Adipocyte (in vitro differentiated cells): ENCODE data around the gene CALML3.
A peak's percentile ranks its signal among the peaks of the same experiment; 100 is the strongest.

ENCODE experiments used
- DNase-seq: peaks from one replicate; pipeline ENCODE4 v3.0.0-alpha.2; 2015; ENCODE audit warnings: low read depth
- H3K27me3 ChIP-seq: replicated peaks from 2 replicates; pipeline ENCODE4 v1.7.0; 2013; ENCODE audit warnings: mild to moderate bottlenecking, low read length, moderate library complexity; ENCODE audit not compliant: control insufficient read depth, insufficient read depth
- H3K36me3 ChIP-seq: 2 replicates; pipeline ENCODE4 v1.7.0; 2013; ENCODE audit warnings: low read length, mild to moderate bottlenecking, moderate library complexity; ENCODE audit not compliant: control insufficient read depth, insufficient read depth, severe bottlenecking
- H3K4me1 ChIP-seq: 2 replicates; pipeline ENCODE4 v1.7.0; 2013; ENCODE audit warnings: mild to moderate bottlenecking, low read length, moderate library complexity; ENCODE audit not compliant: control insufficient read depth, insufficient read depth
- H3K4me3 ChIP-seq: 2 replicates; pipeline ENCODE4 v1.7.0; 2013; ENCODE audit warnings: mild to moderate bottlenecking, low read length, moderate library complexity
- H3K9ac ChIP-seq: 2 replicates; pipeline ENCODE4 v1.7.0; 2013; ENCODE audit warnings: mild to moderate bottlenecking, low read length, moderate library complexity
- H3K9me3 ChIP-seq: 2 replicates; pipeline ENCODE4 v1.7.0; 2013; ENCODE audit warnings: mild to moderate bottlenecking, low read length, moderate library complexity; ENCODE audit not compliant: control insufficient read depth

Gene CALML3

GRCh38 chr10:5509691-5510090 is 15.1 kb upstream of the CALML3 start:
- Histone ChIP-seq H3K4me3 (no peak overlapping the region), H3K9me3 (no peaks in the 10 kb centered on the region), H3K36me3 (no peaks in the 10 kb centered on the region), H3K4me1 (peaks cover 9% of the 10 kb centered on the region), H3K9ac (no peak overlapping the region), H3K27me3 (peaks cover 30% of the 10 kb centered on the region)
- no peak for DNase-seq

- no peak overlapping the region for H3K9ac ChIP-seq
- H3K36me3 ChIP-seq, result no peaks in the 10 kb centered on the region
- H3K4me3 ChIP-seq, result peak overlapping the region; percentile 49
- DNase-seq, result no peak
- H3K9me3 ChIP-seq, result no peaks in the 10 kb centered on the region
- H3K27me3 ChIP-seq, result peaks cover 33% of the 10 kb centered on the region
- peaks cover 9% of the 10 kb centered on the region for H3K4me1 ChIP-seq
These were observed 14.3 kb upstream of the CALML3 start for GRCh38 chr10:5510281-5511072.

- H3K9ac ChIP-seq, result no peak overlapping the region
- H3K9me3 ChIP-seq, result no peaks in the 10 kb centered on the region
- DNase-seq, result no peak
- peaks cover 9% of the 10 kb centered on the region for H3K4me1 ChIP-seq
- no peaks in the 10 kb centered on the region for H3K36me3 ChIP-seq
- H3K27me3 ChIP-seq, result peaks cover 36% of the 10 kb centered on the region
- H3K4me3 ChIP-seq, result no peak overlapping the region
These were observed 13.4 kb upstream of the CALML3 start for GRCh38 chr10:5511231-5511884.

DNA sequence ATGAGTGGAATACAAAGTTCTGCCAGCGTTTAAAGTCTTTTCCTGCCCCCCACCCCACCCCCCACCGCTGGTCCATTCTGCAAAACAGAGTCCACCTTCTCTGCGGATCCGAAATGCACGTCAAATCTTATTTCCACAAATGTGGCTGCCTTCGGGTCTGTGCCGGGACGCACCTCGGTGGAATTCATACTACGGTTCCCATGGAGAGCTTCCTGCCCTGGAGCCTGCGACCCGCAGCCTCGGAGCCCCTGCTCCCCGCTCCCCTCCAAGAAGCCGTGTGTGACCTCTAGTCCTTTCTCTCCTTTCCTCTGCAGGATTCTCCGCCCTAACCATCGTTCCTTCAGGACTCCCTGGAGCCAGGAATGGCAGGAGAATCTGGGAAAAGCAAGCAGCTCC is 12.9 kb upstream of the CALML3 start:
- Histone ChIP-seq H3K9ac (no peak overlapping the region), H3K36me3 (no peaks in the 10 kb centered on the region), H3K9me3 (no peaks in the 10 kb centered on the region), H3K4me1 (peaks cover 9% of the 10 kb centered on the region), H3K27me3 (peaks cover 36% of the 10 kb centered on the region), H3K4me3 (no peak overlapping the region)
- no peak for DNase-seq

DNA sequence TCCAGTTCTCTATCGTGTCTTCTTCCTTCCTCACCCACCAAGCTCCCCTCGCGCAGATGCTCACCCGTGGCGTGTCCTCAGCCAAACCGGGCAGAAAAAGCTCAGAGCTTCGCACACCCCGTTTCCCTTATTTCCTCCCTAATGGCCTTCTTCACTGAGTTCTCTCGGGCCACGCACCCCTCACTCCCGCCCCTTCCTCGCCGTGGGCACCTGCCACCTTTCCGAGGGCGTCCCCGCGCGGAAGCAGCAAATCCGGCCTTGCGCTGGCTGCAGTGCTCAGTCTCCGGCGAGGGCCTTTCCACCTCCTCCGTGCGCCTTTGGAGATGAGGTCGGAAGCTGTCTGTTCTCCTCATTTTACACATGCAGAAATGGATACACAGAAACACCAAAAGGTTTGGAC is 12.4 kb upstream of the CALML3 start:
- Histone ChIP-seq H3K9ac (no peak overlapping the region), H3K27me3 (peaks cover 36% of the 10 kb centered on the region), H3K4me3 (no peak overlapping the region), H3K9me3 (no peaks in the 10 kb centered on the region), H3K4me1 (peaks cover 9% of the 10 kb centered on the region), H3K36me3 (no peaks in the 10 kb centered on the region)
- DNase-seq, result no peak

- Histone ChIP-seq H3K4me1 (peaks cover 9% of the 10 kb centered on the region), H3K9ac (no peak overlapping the region), H3K4me3 (no peak overlapping the region), H3K27me3 (peaks cover 36% of the 10 kb centered on the region), H3K9me3 (no peaks in the 10 kb centered on the region), H3K36me3 (no peaks in the 10 kb centered on the region)
- no peak for DNase-seq
These were observed 11.7 kb upstream of the CALML3 start for GRCh38 chr10:5512881-5513612.

DNA sequence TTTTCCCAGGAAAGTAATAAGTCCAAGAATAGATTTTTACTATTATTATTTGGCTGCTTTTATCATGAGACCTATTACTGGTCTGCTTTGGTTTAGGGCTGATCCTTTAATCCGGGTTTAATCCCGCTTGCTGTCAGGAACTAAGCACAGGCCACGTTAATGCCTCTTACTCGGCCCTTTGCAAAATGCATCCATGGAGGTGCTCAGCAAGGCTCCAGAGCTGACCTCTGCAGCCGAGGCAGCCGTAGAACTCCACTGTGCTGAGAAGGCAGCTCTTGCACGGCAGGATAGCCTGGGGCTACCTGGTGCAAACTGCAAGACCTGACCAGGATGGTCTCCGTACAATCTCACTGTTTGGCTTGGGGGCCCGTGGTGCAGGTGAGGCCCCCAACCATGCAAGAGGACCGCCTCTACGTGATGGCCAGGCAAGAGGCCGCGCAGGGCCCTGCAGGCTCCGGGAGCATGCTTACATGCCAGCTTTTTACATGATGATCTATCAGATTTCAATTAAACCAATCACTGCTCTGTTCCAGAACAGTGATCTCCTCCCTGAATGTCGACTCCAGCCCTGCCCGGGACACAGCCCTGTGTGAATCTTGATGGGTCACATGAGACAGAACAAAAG is 10.4 kb upstream of the CALML3 start:
- no peak for DNase-seq
- Histone ChIP-seq H3K9ac (no peak overlapping the region), H3K36me3 (no peaks in the 10 kb centered on the region), H3K9me3 (no peaks in the 10 kb centered on the region), H3K4me3 (no peak overlapping the region), H3K27me3 (peaks cover 31% of the 10 kb centered on the region), H3K4me1 (peaks cover 9% of the 10 kb centered on the region)

DNA sequence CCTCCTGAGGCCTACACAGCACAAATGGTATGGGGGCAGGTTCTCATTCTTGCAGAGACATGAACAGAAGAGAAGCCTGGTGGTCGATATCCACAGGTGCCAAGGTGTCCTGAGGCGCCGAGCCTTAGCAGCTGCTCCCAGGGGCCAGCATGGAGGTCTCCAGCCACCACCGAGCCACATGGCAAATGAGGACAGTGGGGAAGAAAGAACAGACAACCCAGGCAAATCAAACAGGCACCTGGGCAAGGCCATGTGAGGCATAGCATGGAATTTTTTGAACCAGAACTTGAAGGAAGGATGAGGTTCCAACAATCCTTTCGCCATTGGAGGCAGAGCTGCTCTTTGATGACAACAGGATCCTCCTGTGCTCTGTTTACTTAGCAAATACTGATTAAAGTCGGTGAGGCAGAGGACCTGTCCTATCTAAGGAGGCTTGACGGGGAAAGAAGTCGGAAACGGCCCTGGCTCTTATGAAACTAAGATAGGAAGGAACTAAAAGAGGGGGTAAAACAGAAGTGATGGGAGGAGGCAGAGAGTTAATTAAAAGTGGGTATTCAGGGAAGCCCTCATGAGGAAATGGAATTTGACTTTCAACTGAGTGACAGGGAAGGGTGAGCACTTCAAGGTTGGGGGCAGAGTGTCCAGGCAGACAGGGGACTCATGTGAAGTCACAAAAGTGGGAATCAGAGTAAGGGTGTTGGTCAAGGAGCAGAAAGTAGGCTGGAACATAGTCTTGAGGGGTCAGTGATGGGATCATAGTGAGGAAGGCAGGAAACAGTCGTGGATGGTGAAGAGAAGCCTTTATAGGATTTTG is 8.6 kb upstream of the CALML3 start:
- no peak for DNase-seq

GRCh38 chr10:5517546-5517945 is 7.2 kb upstream of the CALML3 start:
- DNase-seq, result no peak
- Histone ChIP-seq H3K9ac (no peak overlapping the region), H3K4me3 (no peak overlapping the region), H3K27me3 (peaks cover 23% of the 10 kb centered on the region), H3K4me1 (peaks cover 10% of the 10 kb centered on the region), H3K9me3 (no peaks in the 10 kb centered on the region), H3K36me3 (no peaks in the 10 kb centered on the region)

More for the DNA sequence above, 8.6 kb upstream of the CALML3 start:
- Histone ChIP-seq H3K4me3 (no peak overlapping the region), H3K27me3 (peaks cover 31% of the 10 kb centered on the region), H3K9ac (no peak overlapping the region), H3K4me1 (peaks cover 5% of the 10 kb centered on the region), H3K36me3 (no peaks in the 10 kb centered on the region), H3K9me3 (no peaks in the 10 kb centered on the region)

- H3K36me3 ChIP-seq, result no peaks in the 10 kb centered on the region
- H3K9ac ChIP-seq, result no peak overlapping the region
- no peak overlapping the region for H3K4me3 ChIP-seq
- H3K9me3 ChIP-seq, result no peaks in the 10 kb centered on the region
- peaks cover 10% of the 10 kb centered on the region for H3K4me1 ChIP-seq
- no peak for DNase-seq
- H3K27me3 ChIP-seq, result peaks cover 17% of the 10 kb centered on the region
These were observed 6.6 kb upstream of the CALML3 start for GRCh38 chr10:5518143-5518542.
